ENCODE measurements around the gene ALOX15.
"Not testable (repeated sequence)": the region's sequence is repeated elsewhere in the genome, so short reads cannot be mapped to it uniquely, and the experiment has no call there.

Gene ALOX15

GRCh38 chr17:4610656-4611055 is 30.8 kb downstream of the ALOX15 start:
- FAIRE-seq: no peak

DNA sequence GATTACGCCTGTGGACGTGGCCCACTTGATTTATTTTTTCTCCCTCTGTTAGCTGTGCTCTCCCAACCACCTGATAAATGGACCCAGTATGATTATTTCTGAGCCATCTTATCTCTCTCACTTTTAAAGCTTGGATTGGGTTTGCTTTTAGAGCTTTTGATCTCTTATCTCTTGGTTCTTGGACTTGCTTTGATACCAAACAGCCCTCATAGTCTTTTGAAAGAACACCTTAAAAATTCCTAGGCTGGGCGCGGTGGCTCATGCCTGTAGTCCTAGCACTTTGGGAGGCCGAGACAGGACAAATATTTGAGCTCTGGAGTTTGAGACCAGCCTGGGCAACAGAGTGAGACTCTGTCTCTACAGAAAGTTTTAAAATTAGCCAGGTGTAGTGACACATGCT is 31.3 kb downstream of the ALOX15 start:
- no peak for FAIRE-seq

GRCh38 chr17:4609761-4610160 is 31.7 kb downstream of the ALOX15 start:
- FAIRE-seq: no peak

- FAIRE-seq: no peak
Measured at GRCh38 chr17:4607773-4608187, 33.7 kb downstream of the ALOX15 start.

DNA sequence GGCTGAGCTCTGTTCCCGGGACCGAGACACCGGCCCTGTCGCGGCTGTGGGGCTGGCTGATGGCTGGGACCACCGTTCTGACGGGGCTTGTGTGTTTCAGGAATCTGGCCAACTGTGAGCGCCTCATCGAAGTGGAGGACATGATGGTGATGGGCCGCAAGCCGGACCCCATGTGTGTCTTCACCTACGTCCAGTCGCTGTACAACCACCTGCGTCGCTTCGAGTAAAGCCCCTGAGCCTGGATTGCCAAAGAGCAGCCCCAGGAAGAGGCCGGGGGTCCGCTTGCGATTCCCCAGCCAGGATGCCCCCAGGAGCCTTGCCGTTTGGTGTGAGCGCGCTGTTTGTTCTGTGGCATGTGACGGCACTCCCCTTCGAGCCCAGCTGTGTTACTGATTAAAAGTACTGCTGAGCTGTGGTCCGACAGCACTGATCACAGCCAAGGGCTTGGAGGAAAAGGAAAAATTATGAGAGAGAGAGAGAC is 34.2 kb downstream of the ALOX15 start:
- no peak for FAIRE-seq

GRCh38 chr17:4605826-4606225 is 35.7 kb downstream of the ALOX15 start:
- no peak for FAIRE-seq

DNA sequence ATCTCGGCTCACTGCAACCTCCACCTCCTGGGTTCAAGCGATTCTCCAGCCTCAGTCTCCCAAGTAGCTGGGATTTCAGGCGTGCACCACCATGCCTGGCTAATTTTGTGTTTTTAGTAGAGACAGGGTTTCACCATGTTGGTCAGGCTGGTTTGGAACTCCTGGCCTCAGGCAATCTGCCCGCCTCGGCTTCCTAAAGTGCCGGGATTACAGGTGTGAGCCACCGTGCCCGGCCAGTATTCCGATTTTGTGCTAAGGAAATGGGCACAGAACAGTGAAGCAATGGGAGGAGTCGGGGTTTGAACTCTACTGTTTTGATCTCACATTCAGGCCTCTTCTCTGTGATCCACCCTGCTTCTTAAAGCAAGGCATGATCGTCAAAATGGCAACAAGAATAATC is 36.7 kb downstream of the ALOX15 start:
- not testable (repeated sequence) for FAIRE-seq

DNA sequence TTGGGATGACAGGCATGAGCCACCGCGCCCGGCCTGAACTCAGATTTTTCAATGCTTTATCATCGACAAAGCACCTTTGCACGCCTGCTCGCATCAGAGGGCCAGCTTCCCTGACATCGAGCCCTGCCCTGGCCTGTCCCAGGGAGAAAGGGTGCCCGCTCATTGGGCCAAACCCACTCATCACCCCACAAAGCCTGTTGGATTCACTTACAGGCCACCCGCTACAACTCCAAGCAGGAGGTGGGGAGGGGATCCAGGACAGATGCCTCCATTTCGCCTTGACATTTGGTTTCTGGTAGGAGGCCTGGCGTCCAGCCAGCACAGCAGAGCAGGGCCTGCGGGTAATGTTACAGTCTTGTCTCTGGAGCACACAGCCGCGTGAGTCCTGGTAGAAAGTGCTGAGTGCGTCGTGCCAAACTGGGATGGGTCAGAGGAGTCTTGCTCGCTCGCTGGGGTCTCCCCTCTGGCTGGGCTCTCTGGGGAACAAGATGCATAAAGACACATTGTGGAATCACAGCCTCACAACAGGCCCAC is 37.3 kb downstream of the ALOX15 start:
- no peak for FAIRE-seq

DNA sequence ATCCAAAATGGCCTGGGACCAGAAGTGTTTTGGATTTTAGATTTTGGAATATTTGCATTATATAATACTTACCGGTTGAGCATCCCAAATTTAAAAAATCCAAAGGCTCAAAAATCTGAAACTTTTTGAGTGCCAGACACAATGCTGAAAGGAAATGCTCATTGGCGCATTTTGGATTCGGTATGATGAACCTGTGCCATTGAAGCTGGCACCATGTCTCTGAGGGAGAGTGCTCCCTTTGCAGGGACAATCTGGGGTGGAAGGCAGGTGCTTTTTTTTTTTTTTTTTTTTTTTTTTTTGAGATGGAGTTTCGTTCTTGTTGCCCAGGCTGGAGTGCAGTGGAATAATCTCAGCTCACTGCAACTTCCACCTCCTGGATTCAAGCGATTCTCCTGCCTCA is 39.4 kb downstream of the ALOX15 start:
- FAIRE-seq: no peak

DNA sequence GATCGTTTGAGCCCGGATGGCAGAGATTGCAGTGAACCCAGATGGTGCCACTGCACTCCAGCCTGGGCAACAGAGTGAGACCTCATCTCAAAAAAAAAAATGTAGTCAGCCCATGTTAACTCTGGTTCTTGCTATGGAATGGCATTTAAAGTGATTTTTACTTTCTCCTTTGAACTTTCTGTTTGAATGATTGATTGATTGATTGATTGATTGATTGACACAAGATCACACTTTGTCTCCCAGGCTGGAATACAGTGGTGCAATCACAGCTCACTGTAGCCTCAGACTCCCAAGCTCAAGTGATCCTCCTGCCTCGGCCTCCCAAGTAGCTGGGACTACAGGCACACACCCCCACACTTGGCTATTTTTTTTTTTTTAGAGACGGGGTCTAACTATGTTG is 40.2 kb downstream of the ALOX15 start:
- no peak for FAIRE-seq

DNA sequence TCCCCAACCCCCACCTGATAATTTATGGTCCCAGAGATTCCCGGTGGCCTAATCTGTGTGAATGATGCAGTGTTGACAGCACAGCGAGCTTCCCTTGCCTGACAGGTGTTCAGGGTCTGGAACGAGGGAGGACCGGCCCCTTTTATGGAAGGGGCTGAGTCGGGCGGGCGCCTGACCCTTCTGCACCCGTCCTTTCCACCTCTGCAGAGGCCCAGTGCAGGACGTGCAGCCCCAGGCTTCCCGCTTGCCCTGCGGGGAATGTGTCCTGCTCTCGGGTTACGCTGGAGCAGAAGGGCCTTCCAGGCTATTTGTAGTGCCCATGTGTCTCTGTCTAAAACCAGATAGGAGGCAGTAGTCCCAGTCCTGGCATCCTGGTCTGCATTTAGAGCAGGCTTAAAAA is 40.9 kb downstream of the ALOX15 start:
- no peak for FAIRE-seq

GRCh38 chr17:4599505-4600281 is 41.8 kb downstream of the ALOX15 start:
- no peak for FAIRE-seq

DNA sequence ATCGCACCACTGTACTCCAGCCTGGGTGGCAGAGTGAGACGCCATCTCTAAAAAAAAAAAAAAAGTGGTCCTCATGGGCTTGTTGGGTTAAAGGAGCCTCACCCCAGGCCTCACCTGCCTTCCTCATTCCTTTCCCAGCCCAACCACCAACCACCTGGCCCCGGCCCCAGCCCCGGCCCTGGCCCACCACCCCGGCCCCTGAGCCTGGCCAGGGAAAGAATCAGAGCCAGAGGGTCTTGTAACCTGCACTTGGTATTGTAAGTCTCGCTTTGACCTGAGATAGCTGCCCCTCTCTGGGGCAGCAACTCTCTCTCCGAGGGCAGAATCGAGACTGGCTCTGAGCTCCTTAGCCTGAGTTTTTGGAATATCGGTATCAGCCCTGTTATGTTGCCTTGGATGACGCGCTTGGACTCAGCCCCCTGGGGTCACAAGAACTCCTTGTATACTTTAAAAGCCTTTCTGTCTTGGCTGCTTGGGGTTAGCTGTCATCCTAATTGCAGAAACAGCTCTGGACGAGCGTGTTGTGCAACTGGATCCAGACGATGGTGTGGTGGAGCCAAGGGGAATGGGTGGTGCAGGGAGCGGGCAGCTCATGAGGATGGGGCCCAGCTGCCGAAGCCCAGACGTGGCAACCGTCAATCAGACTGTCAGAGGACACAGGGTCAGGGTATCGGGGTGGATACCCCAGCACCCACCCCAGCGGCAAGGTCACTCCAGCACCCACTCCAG is 42.5 kb downstream of the ALOX15 start:
- no peak for FAIRE-seq

DNA sequence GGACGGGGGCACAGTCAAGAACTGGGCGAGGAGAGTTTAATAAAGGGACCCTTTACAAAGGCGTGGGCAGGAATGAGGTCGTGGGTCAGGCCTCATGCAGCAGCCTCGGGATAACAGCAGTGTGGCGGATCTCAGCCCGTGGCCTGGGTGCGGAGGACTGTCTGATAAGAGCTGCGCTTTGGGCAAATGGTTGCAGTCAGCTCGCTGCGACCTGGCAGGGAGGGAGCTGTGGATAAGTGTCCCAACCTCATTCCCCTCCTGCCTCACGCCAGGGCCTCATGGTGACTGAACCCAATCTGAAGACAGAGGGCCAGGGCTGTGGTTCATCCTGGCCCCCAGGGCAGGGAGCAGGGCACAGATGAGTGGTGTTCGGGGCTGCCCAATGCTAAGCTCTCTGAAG is 43.5 kb downstream of the ALOX15 start:
- FAIRE-seq: no peak

DNA sequence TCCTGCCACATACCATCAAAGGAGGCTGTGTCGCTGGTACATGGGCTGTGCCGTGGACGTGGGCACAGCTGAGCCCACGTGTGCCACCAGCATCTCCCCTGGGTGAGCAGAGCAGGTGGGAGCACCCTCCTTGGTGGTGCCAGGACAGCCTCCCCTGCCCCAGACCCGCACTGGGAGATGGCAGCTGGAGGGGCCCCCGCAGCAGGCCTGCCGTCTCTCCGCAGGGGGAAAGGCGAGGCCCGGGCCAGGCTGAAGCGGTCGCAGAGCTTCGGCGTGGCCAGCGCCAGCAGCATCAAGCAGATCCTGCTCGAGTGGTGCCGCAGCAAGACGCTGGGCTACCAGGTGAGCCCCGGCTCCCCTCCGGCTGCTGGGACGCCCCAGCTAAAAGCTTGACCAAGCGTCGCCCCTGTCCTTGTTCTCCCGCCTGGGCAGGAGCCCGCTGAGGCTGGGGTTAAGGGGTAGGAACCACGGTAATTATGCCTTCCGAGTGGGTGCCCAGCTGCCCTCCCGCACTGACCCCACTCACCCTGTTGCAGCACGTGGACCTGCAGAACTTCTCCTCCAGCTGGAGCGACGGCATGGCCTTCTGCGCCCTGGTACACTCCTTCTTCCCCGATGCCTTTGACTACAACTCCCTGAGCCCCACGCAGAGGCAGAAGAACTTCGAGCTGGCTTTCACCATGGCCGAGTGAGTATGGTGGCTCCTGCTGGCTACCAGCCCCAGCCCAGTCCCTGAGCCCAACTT is 44.7 kb downstream of the ALOX15 start:
- FAIRE-seq: no peak

DNA sequence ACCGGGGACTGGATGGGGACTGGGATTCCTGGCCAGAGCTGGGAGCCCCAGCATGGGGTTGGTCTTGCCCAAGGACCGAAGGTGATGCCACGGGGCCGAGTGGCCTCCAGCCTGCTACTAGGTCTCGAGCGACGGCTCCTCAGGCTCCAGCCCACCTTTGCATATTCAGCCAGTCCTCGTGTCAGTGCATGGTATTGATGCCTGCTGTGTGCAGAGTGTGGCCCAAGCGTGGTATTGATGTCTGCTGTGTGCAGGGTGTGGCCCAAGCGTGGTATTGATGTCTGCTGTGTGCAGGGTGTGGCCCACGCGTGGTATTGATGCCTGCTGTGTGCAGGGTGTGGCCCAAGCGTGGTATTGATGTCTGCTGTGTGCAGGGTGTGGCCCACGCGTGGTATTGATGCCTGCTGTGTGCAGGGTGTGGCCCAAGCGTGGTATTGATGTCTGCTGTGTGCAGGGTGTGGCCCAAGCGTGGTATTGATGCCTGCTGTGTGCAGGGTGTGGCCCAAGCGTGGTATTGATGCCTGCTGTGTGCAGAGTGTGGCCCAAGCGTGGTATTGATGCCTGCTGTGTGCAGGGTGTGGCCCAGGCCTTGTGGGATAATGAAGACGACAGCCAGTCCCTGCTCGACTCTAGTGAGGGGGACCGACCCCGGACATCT is 45.7 kb downstream of the ALOX15 start:
- not testable (repeated sequence) for FAIRE-seq

GRCh38 chr17:4594931-4595684 is 46.4 kb downstream of the ALOX15 start:
- no peak for FAIRE-seq

GRCh38 chr17:4594406-4594805 is 47.1 kb downstream of the ALOX15 start:
- no peak for FAIRE-seq

- no peak for FAIRE-seq
Measured at GRCh38 chr17:4593021-4593421, 48.5 kb downstream of the ALOX15 start.

- no peak for FAIRE-seq
Measured at GRCh38 chr17:4592240-4593005, 49.1 kb downstream of the ALOX15 start.

DNA sequence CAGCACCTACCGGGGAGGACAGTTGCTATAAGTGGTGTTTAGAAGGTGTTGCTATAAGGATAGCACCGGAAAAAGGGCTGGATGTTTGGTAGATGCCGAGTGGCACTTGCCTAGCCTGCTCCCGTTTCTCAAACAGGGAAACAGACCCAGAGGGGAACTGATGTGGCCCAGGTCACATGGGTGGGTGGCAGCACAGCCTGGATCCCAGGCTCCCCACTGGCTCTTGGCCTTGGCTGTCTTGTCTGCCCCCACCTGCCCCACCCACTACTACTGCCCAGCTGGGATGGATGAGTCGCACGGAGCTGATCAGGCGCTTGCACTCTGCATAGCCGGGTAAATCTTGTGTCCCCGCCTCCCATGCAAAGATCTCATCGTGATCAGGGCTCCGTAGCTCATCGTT is 49.9 kb downstream of the ALOX15 start:
- FAIRE-seq: no peak
